Measurements from ENCODE around the gene MERTK.
"Not testable (repeated sequence)": the region's sequence is repeated elsewhere in the genome, so short reads cannot be mapped to it uniquely, and the experiment has no call there.

Gene MERTK

GRCh38 chr2:111897924-111898702 is at the start of gene MERTK:
Gene MERTK (plus strand): TSS chr2:111898607. CDS start chr2:111898736, 129 bp downstream.
- Histone ChIP-seq H3K4me1 (ENCODE audit: control insufficient read depth, low read length) (peaks cover 8% of the 10 kb centered on the region), H4K20me1 (ENCODE audit: control insufficient read depth, insufficient read depth, low read depth, low read length) (no peaks in the 10 kb centered on the region), H3K36me3 (ENCODE audit: control insufficient read depth, low read length) (no peaks in the 10 kb centered on the region), H3K9me3 (ENCODE audit: control insufficient read depth, insufficient read depth, low read length) (no peaks in the 10 kb centered on the region), H3K27me3 (ENCODE audit: control insufficient read depth, low read length) (peaks cover 40% of the 10 kb centered on the region), H3K79me2 (ENCODE audit: control insufficient read depth, low read length) (no peaks in the 10 kb centered on the region), H3K27ac (ENCODE audit: low read depth, low read length) (no peak within 1 kb of the TSS), H3K4me2 (ENCODE audit: low read length) (peak within 1 kb of the TSS; percentile 67), H3K9me2 (replicated peaks; ENCODE audit: control insufficient read depth, low read length) (no peaks in the 10 kb centered on the region), H3F3A (ENCODE audit: control insufficient read depth, insufficient read depth) (0 out of 2 replicates have a peak, but pooled peaks cover 5% of the 10 kb centered on the region), H3K4me3 (ENCODE audit: low read length) (peak within 1 kb of the TSS; percentile 58)
- TF ChIP-seq EZH2phosphoT487 (IDR thresholded peaks at IDR 0.05; ENCODE audit: borderline replicate concordance, low read length) (peak; percentile 65; the same call in 1 of the 2 replicates), CTCF (IDR thresholded peaks at IDR 0.05; ENCODE audit: low read depth, low read length, poor library complexity, severe bottlenecking) (peak; percentile 21)

GRCh38 chr2:111850646-111851045 is 47.8 kb upstream of the MERTK start:
- not testable (repeated sequence) for H3F3A ChIP-seq (ENCODE audit: control insufficient read depth, insufficient read depth); H3K4me3 ChIP-seq (ENCODE audit: low read length); H3K4me1 ChIP-seq (ENCODE audit: control insufficient read depth, low read length); H3K27me3 ChIP-seq (ENCODE audit: control insufficient read depth, low read length); H3K27ac ChIP-seq (ENCODE audit: low read depth, low read length); H4K20me1 ChIP-seq (ENCODE audit: control insufficient read depth, insufficient read depth, low read depth, low read length); H3K79me2 ChIP-seq (ENCODE audit: control insufficient read depth, low read length); H3K4me2 ChIP-seq (ENCODE audit: low read length); H3K9me3 ChIP-seq (ENCODE audit: control insufficient read depth, insufficient read depth, low read length); H3K9me2 ChIP-seq (replicated peaks; ENCODE audit: control insufficient read depth, low read length)
- H3K36me3 ChIP-seq (ENCODE audit: control insufficient read depth, low read length) = peaks cover 38% of the 10 kb centered on the region

GRCh38 chr2:111852544-111852943 is 45.9 kb upstream of the MERTK start:
- not testable (repeated sequence) for H4K20me1 ChIP-seq (ENCODE audit: control insufficient read depth, insufficient read depth, low read depth, low read length)
- peaks cover 37% of the 10 kb centered on the region for H3K36me3 ChIP-seq (ENCODE audit: control insufficient read depth, low read length)

GRCh38 chr2:111860005-111860404 is 38.4 kb upstream of the MERTK start:
- not testable (repeated sequence) for H3F3A ChIP-seq (ENCODE audit: control insufficient read depth, insufficient read depth); H3K9me2 ChIP-seq (replicated peaks; ENCODE audit: control insufficient read depth, low read length); H3K27ac ChIP-seq (ENCODE audit: low read depth, low read length); H3K27me3 ChIP-seq (ENCODE audit: control insufficient read depth, low read length); H3K9me3 ChIP-seq (ENCODE audit: control insufficient read depth, insufficient read depth, low read length); H4K20me1 ChIP-seq (ENCODE audit: control insufficient read depth, insufficient read depth, low read depth, low read length); H3K4me3 ChIP-seq (ENCODE audit: low read length); H3K4me2 ChIP-seq (ENCODE audit: low read length); H3K4me1 ChIP-seq (ENCODE audit: control insufficient read depth, low read length); H3K79me2 ChIP-seq (ENCODE audit: control insufficient read depth, low read length)
- H3K36me3 ChIP-seq (ENCODE audit: control insufficient read depth, low read length) = peaks cover 20% of the 10 kb centered on the region

More at GRCh38 chr2:111852544-111852943, 45.9 kb upstream of the MERTK start:
- not testable (repeated sequence) for H3F3A ChIP-seq (ENCODE audit: control insufficient read depth, insufficient read depth); H3K27ac ChIP-seq (ENCODE audit: low read depth, low read length); H3K4me1 ChIP-seq (ENCODE audit: control insufficient read depth, low read length); H3K4me2 ChIP-seq (ENCODE audit: low read length); H3K9me3 ChIP-seq (ENCODE audit: control insufficient read depth, insufficient read depth, low read length); H3K9me2 ChIP-seq (replicated peaks; ENCODE audit: control insufficient read depth, low read length); H3K4me3 ChIP-seq (ENCODE audit: low read length); H3K27me3 ChIP-seq (ENCODE audit: control insufficient read depth, low read length); H3K79me2 ChIP-seq (ENCODE audit: control insufficient read depth, low read length)

- not testable (repeated sequence) for H3K4me1 ChIP-seq (ENCODE audit: control insufficient read depth, low read length); H3F3A ChIP-seq (ENCODE audit: control insufficient read depth, insufficient read depth); H3K9me3 ChIP-seq (ENCODE audit: control insufficient read depth, insufficient read depth, low read length); H3K9me2 ChIP-seq (replicated peaks; ENCODE audit: control insufficient read depth, low read length); H3K27ac ChIP-seq (ENCODE audit: low read depth, low read length); H3K4me3 ChIP-seq (ENCODE audit: low read length); H3K4me2 ChIP-seq (ENCODE audit: low read length); H3K79me2 ChIP-seq (ENCODE audit: control insufficient read depth, low read length); H4K20me1 ChIP-seq (ENCODE audit: control insufficient read depth, insufficient read depth, low read depth, low read length); H3K27me3 ChIP-seq (ENCODE audit: control insufficient read depth, low read length)
- peaks cover 29% of the 10 kb centered on the region for H3K36me3 ChIP-seq (ENCODE audit: control insufficient read depth, low read length)
These were observed 33.3 kb upstream of the MERTK start for GRCh38 chr2:111865124-111865523.

GRCh38 chr2:111872806-111873205 is 25.6 kb upstream of the MERTK start:
- not testable (repeated sequence) for H3K4me3 ChIP-seq (ENCODE audit: low read length); H4K20me1 ChIP-seq (ENCODE audit: control insufficient read depth, insufficient read depth, low read depth, low read length); H3K4me2 ChIP-seq (ENCODE audit: low read length); H3K9me3 ChIP-seq (ENCODE audit: control insufficient read depth, insufficient read depth, low read length); H3K27ac ChIP-seq (ENCODE audit: low read depth, low read length); H3K27me3 ChIP-seq (ENCODE audit: control insufficient read depth, low read length); H3F3A ChIP-seq (ENCODE audit: control insufficient read depth, insufficient read depth); H3K9me2 ChIP-seq (replicated peaks; ENCODE audit: control insufficient read depth, low read length); H3K4me1 ChIP-seq (ENCODE audit: control insufficient read depth, low read length)
- peaks cover 70% of the 10 kb centered on the region for H3K36me3 ChIP-seq (ENCODE audit: control insufficient read depth, low read length)
- peaks cover 27% of the 10 kb centered on the region for H3K79me2 ChIP-seq (ENCODE audit: control insufficient read depth, low read length)

Data from DOHH2 (cell line).